GM23248 (cell line): ENCODE data around the gene FITM1.

ENCODE experiments used
- EZH2 ChIP-seq: fragments of 200-600 bp; sonication (generic); IDR thresholded peaks from 2 replicates; pipeline ENCODE4 v1.6.1; 2018; ENCODE audit warnings: antibody characterized with exemption, mild to moderate bottlenecking; ENCODE audit not compliant: insufficient read depth, poor library complexity, severe bottlenecking
- EZH2phosphoT487 ChIP-seq: fragments of 200-600 bp; sonication (generic); IDR thresholded peaks from 2 replicates; pipeline ENCODE4 v1.6.1; 2018; ENCODE audit warnings: antibody characterized with exemption, moderate library complexity, mild to moderate bottlenecking, low read depth; ENCODE audit not compliant: insufficient read depth

- TF ChIP-seq EZH2 (no peak), EZH2phosphoT487 (no peak)
Observed at GRCh38 chr14:24139272-24139934, 8.9 kb downstream of the FITM1 start.
